IMR-90 (cell line): Measurements from ENCODE around the gene ELFN1. TPM values are rescaled to one million over a fixed set of nuclear protein-coding genes. Genes with fewer than 3 reads are reported as not detected.

Source experiments
- ATAC-seq: fragments of 200-7000 bp; cut with Tn5 transposase; 2 replicates; pipeline ENCODE4 v1.9.1; 2020; ENCODE audit warnings: low read depth, mild to moderate bottlenecking, moderate library complexity
- BruUV-seq: library from RNA; stranded (reverse); fragments of 400-500 nt; replicated peaks from 2 replicates; lab custom pipeline; 2021; lab: Mats Ljungman, UMichigan
- CTCF ChIA-PET: fragments of 300-600 bp; formaldehyde crosslinking; extraction: SDS; loops from one replicate; lab custom pipeline; 2021; ENCODE audit warnings: antibody characterized with exemption; lab: Yijun Ruan, JAX
- POLR2A ChIA-PET: fragments of 300-600 bp; sonication (Branson Sonifier 250); formaldehyde crosslinking; loops from one replicate; lab custom pipeline; 2022; ENCODE audit warnings: antibody characterized with exemption; ENCODE audit not compliant: unreplicated experiment; lab: Charles Lee
- DNase-seq: peaks from one replicate; pipeline ENCODE4 v3.0.0; 2013
- H2AFZ ChIP-seq: replicated peaks from 2 replicates; pipeline ENCODE3; 2013; ENCODE audit warnings: low read length, mild to moderate bottlenecking; ENCODE audit not compliant: poor library complexity
- H2AK5ac ChIP-seq: 2 replicates; pipeline ENCODE4 v1.6.1; 2013; ENCODE audit warnings: low read depth, low read length, inconsistent platforms
- H2AK9ac ChIP-seq: replicated peaks from 2 replicates; pipeline ENCODE3; 2013; ENCODE audit warnings: mild to moderate bottlenecking, low read depth, low read length, moderate library complexity; ENCODE audit not compliant: poor library complexity
- H2BK120ac ChIP-seq: 2 replicates; pipeline ENCODE4 v1.6.1; 2013; ENCODE audit warnings: low read depth, low read length, inconsistent platforms
- H2BK15ac ChIP-seq: 3 replicates; pipeline ENCODE4 v1.6.1; 2013; ENCODE audit warnings: low read depth, low read length, inconsistent platforms
- H2BK20ac ChIP-seq: 2 replicates; pipeline ENCODE4 v1.6.1; 2013; ENCODE audit warnings: low read depth, mild to moderate bottlenecking, inconsistent platforms, low read length, moderate library complexity
- H2BK5ac ChIP-seq: 2 replicates; pipeline ENCODE4 v1.6.1; 2013; ENCODE audit warnings: mild to moderate bottlenecking, low read depth, low read length, inconsistent platforms; ENCODE audit not compliant: poor library complexity, severe bottlenecking
- H3K14ac ChIP-seq: replicated peaks from 2 replicates; pipeline ENCODE4 v1.6.1; 2013; ENCODE audit warnings: low read depth, low read length, inconsistent platforms
- H3K18ac ChIP-seq: 2 replicates; pipeline ENCODE4 v1.6.1; 2013; ENCODE audit warnings: low read depth, low read length, control low read depth
- H3K23ac ChIP-seq: 2 replicates; pipeline ENCODE4 v1.6.1; 2013; ENCODE audit warnings: low read depth, low read length, inconsistent platforms
- H3K27ac ChIP-seq: 2 replicates; pipeline ENCODE4 v1.5.1; 2013; ENCODE audit warnings: mild to moderate bottlenecking, control low read depth, low read length; ENCODE audit not compliant: insufficient read depth
- H3K27me3 ChIP-seq: 2 replicates; pipeline ENCODE4 v1.6.1; 2013; ENCODE audit warnings: low read length; ENCODE audit not compliant: control insufficient read depth, insufficient read depth
- H3K36me3 ChIP-seq: 2 replicates; pipeline ENCODE4 v1.6.1; 2013; ENCODE audit warnings: low read length, mixed read lengths; ENCODE audit not compliant: control insufficient read depth, insufficient read depth
- H3K4ac ChIP-seq: 2 replicates; pipeline ENCODE4 v1.6.1; 2013; ENCODE audit warnings: low read depth, low read length, inconsistent platforms
- H3K4me1 ChIP-seq: 2 replicates; pipeline ENCODE4 v1.6.1; 2013; ENCODE audit warnings: low read length, mixed read lengths; ENCODE audit not compliant: control insufficient read depth, insufficient read depth
- H3K4me2 ChIP-seq: 2 replicates; pipeline ENCODE4 v1.6.1; 2013; ENCODE audit warnings: low read depth, mild to moderate bottlenecking, control low read depth, low read length, moderate library complexity
- H3K4me3 ChIP-seq: 2 replicates; pipeline ENCODE4 v1.5.1; 2013; ENCODE audit warnings: low read depth, mild to moderate bottlenecking, control low read depth, low read length, moderate library complexity; ENCODE audit not compliant: insufficient read depth
- H3K56ac ChIP-seq: 2 replicates; pipeline ENCODE4 v1.6.1; 2013; ENCODE audit warnings: low read length, inconsistent platforms; ENCODE audit not compliant: insufficient read depth; ENCODE audit errors: extremely low read depth
- H3K79me1 ChIP-seq, 2 experiments: 2 replicates each; pipeline ENCODE4 v1.6.1; 2013; ENCODE audit warnings: low read length in 2 of 2, inconsistent platforms in 1 of 2, low read depth in 1 of 2
- H3K9ac ChIP-seq: 2 replicates; pipeline ENCODE4 v1.6.1; 2013; ENCODE audit warnings: low read depth, low read length, control low read depth
- H3K9me1 ChIP-seq: 2 replicates; pipeline ENCODE4 v1.6.1; 2013; ENCODE audit warnings: low read length, inconsistent platforms; ENCODE audit not compliant: insufficient read depth
- H3K9me3 ChIP-seq: 2 replicates; pipeline ENCODE4 v1.6.1; 2013; ENCODE audit warnings: low read length; ENCODE audit not compliant: control insufficient read depth, insufficient read depth
- H4K20me1 ChIP-seq: 2 replicates; pipeline ENCODE4 v1.6.1; 2013; ENCODE audit warnings: low read length, inconsistent platforms; ENCODE audit not compliant: insufficient read depth
- H4K5ac ChIP-seq: 2 replicates; pipeline ENCODE4 v1.6.1; 2013; ENCODE audit warnings: mild to moderate bottlenecking, low read depth, low read length, control low read depth
- H4K8ac ChIP-seq, 2 experiments: 2 replicates each; pipeline ENCODE4 v1.6.1; 2013; ENCODE audit warnings: low read depth in 2 of 2, low read length in 2 of 2, control low read depth in 1 of 2, inconsistent platforms in 1 of 2
- H4K91ac ChIP-seq: 2 replicates; pipeline ENCODE4 v1.6.1; 2013; ENCODE audit warnings: low read depth, low read length, inconsistent platforms; ENCODE audit not compliant: insufficient read depth
- BHLHE40 ChIP-seq: fragments of 150-350 bp; IDR thresholded peaks from 2 replicates; pipeline ENCODE4 v1.6.1; 2016; ENCODE audit warnings: mild to moderate bottlenecking, low read depth, low read length
- CEBPB ChIP-seq: IDR thresholded peaks from 2 replicates; pipeline ENCODE4 v1.6.1; 2012; ENCODE audit warnings: low read depth, low read length, improper control_type of control experiment
- CHD1 ChIP-seq: IDR thresholded peaks from 2 replicates; pipeline ENCODE4 v1.6.1; 2012; ENCODE audit warnings: low read depth, low read length, improper control_type of control experiment
- FOS ChIP-seq: fragments of 150-350 bp; IDR thresholded peaks from 2 replicates; pipeline ENCODE4 v1.6.1; 2016; ENCODE audit warnings: low read depth, low read length
- MAFK ChIP-seq: IDR thresholded peaks from 2 replicates; pipeline ENCODE4 v1.6.1; 2012; ENCODE audit warnings: low read depth, low read length, improper control_type of control experiment
- MAZ ChIP-seq: IDR thresholded peaks from 2 replicates; pipeline ENCODE4 v1.6.1; 2012; ENCODE audit warnings: low read depth, mild to moderate bottlenecking, low read length, improper control_type of control experiment, moderate library complexity, borderline replicate concordance
- NFE2L2 ChIP-seq: fragments of 150-350 bp; IDR thresholded peaks from 2 replicates; pipeline ENCODE4 v1.6.1; 2016; ENCODE audit warnings: low read depth, mild to moderate bottlenecking, low read length
- POLR2A ChIP-seq: IDR thresholded peaks from 2 replicates; pipeline ENCODE4 v1.6.1; 2012; ENCODE audit warnings: mild to moderate bottlenecking, low read depth, low read length
- RAD21 ChIP-seq: IDR thresholded peaks from 2 replicates; pipeline ENCODE4 v1.6.1; 2012; ENCODE audit warnings: low read length, improper control_type of control experiment
- RCOR1 ChIP-seq: IDR thresholded peaks from 2 replicates; pipeline ENCODE4 v1.6.1; 2012; ENCODE audit warnings: mild to moderate bottlenecking, low read length, improper control_type of control experiment; ENCODE audit not compliant: insufficient replicate concordance
- RFX5 ChIP-seq: IDR thresholded peaks from 2 replicates; pipeline ENCODE4 v1.8.0; 2012; ENCODE audit warnings: low read depth, mild to moderate bottlenecking, low read length, moderate library complexity
- WGBS, 2 experiments: methylation state at CpG; one replicate each; pipeline versions ENCODE4 v1.1.5 to v1.1.7; 2013; ENCODE audit warnings: missing lambda C conversion rate in 2 of 2; ENCODE audit not compliant: insufficient read length in 1 of 2; ENCODE audit errors: extremely low coverage in 2 of 2; 5-methylcytosine and 5-hydroxymethylcytosine counted together
- dilution Hi-C: fragments of 300-500 bp; cut with HindIII; formaldehyde crosslinking; loops from one replicate; pipeline ENCODE4 v1.14.3; 2018; ENCODE audit warnings: low sequenced_read_pairs; ENCODE audit not compliant: unreplicated experiment
- in situ Hi-C: fragments of 300-500 bp; cut with MboI; formaldehyde crosslinking; loops from 3 replicates; pipeline ENCODE4 v1.14.3; 2019; ENCODE audit warnings: low sequenced_read_pairs, inconsistent platforms, mixed read lengths
- intact Hi-C: fragments of 100-400 bp; cut with micrococcal nuclease; formaldehyde crosslinking; loops from 2 replicates; pipeline ENCODE4 v1.10.0; 2022
- polyA plus RNA-seq, 3 experiments: library from polyadenylated mRNA; depleted of rRNA; stranded (reverse); fragments of >200 nt; gene quantifications; 2 replicates each; pipeline ENCODE4 v1.2.3, GENCODE V29; 2012; ENCODE audit warnings: low replicate concordance in 1 of 3
- total RNA-seq: library from RNA; depleted of rRNA; stranded (reverse); fragments of >200 nt; gene quantifications from 2 replicates; pipeline ENCODE4 v1.2.3, GENCODE V29; 2012
- TF ChIP-seq, protein P1 (sequence below): conservative IDR thresholded peaks from 2 replicates; pipeline ENCODE4 v1.5.1; 2012; ENCODE audit warnings: mild to moderate bottlenecking, low read depth, low read length, improper control_type of control experiment

Gene ELFN1
- total and polyA plus RNA-seq, 2 of the 4 experiments (the other 2 are of a cell fraction) = 1.6 to 5.2 TPM

DNA sequence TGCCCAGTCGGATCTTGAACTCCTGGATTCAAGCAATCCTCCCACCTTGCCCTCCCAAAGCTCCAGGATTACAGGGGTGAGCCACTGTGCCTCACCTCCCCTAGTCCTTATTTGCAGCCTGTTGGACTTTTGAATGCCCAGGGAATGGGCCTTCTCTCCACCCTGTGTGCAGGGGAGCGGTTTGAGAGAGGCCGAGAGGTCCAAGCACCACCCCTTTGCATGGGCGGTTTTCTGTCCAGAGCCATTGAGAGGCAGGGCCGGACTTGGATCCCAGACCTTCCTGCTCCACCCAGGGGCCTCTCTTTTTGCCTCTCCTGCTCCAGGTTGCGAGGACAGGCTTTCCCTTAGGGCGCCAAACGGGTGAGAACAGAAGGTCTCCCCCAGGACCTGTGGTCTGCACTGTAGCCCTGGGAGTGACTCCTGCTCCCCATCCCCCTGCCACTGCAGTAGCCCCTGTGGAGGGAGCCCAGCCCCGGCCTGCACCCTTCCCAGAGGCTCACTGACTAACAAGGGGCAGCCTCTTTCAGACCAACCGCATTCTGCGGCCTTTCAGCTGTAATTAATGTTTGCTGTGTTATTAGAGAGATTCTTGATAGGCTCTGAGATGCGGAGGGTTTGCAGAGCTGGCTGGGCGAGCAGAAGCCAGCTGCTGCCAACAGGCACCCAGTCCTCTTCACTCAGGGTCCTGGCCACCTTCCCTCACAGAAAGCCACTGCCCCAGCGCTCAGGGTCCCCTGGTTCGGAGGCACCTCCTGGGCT is 57.9 kb downstream of the ELFN1 start:
- Histone ChIP-seq H2AK9ac (no peak overlapping the region), H2BK120ac (no peak overlapping the region), H2AK5ac (no peak overlapping the region), H3K4ac (no peak overlapping the region), H2BK15ac (no peak overlapping the region), H3K9ac (no peak overlapping the region), H3K18ac (no peak overlapping the region), H3K23ac (no peak overlapping the region), H3K27me3 (peaks cover 6% of the 10 kb centered on the region), H3K4me1 (no peaks in the 10 kb centered on the region), H3K9me1 (no peaks in the 10 kb centered on the region), H4K91ac (no peak overlapping the region), H2AFZ (no peak overlapping the region), H3K9me3 (peaks cover 15% of the 10 kb centered on the region), H2BK5ac (no peak overlapping the region), H2BK20ac (no peak overlapping the region), H4K20me1 (no peaks in the 10 kb centered on the region), H4K5ac (no peak overlapping the region), H3K4me2 (no peak overlapping the region), H3K4me3 (no peak overlapping the region), H3K56ac (no peak overlapping the region), H3K14ac (no peak overlapping the region), H3K79me1 (no peaks in the 10 kb centered on the region), H3K27ac (no peak overlapping the region), H3K36me3 (no peaks in the 10 kb centered on the region), H4K8ac (no peak overlapping the region)
- 88% methylated on average over 4 of the region's 15 CpGs; no CpG with 5 or more reads in 1 of the 2 experiments for WGBS, 2 experiments
- DNase-seq (no peak), ATAC-seq (no peak)
- ChIA-PET CTCF (no interaction called here), POLR2A (no interaction called here)
- in situ Hi-C loops = no loop called here
- dilution Hi-C loops = no loop called here
- TF ChIP-seq POLR2A (no peak), RFX5 (no peak), MAFK (no peak), RAD21 (no peak), RCOR1 (no peak), BHLHE40 (no peak), FOS (no peak), NFE2L2 (no peak), CEBPB (no peak), MAZ (no peak), CHD1 (no peak)
- TF ChIP-seq, protein P1, sequence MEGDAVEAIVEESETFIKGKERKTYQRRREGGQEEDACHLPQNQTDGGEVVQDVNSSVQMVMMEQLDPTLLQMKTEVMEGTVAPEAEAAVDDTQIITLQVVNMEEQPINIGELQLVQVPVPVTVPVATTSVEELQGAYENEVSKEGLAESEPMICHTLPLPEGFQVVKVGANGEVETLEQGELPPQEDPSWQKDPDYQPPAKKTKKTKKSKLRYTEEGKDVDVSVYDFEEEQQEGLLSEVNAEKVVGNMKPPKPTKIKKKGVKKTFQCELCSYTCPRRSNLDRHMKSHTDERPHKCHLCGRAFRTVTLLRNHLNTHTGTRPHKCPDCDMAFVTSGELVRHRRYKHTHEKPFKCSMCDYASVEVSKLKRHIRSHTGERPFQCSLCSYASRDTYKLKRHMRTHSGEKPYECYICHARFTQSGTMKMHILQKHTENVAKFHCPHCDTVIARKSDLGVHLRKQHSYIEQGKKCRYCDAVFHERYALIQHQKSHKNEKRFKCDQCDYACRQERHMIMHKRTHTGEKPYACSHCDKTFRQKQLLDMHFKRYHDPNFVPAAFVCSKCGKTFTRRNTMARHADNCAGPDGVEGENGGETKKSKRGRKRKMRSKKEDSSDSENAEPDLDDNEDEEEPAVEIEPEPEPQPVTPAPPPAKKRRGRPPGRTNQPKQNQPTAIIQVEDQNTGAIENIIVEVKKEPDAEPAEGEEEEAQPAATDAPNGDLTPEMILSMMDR = no peak
- intact Hi-C loops = no loop called here
- BruUV-seq = no TSS peak
